Right atrium auricular region (tissue), 2 donors: Measurements from ENCODE around the gene ARID3A. TPM values are rescaled to one million over a fixed set of nuclear protein-coding genes. Genes with fewer than 3 reads are reported as not detected.

Experiments used
- DNase-seq: peaks from one replicate; pipeline ENCODE4 v3.0.0-alpha.2; 2019; ENCODE audit warnings: low spot score
- H3K27ac ChIP-seq, 2 donors: fragments of 200-600 bp; sonication (generic); 1 replicate in 1 of 2; 2 replicates in 1 of 2; pipeline ENCODE4 v1.5.1; 2016 to 2019
- H3K27me3 ChIP-seq, 2 donors: fragments of 200-600 bp; sonication (generic); one replicate each; pipeline versions ENCODE4 v1.5.1 to v1.6.0; 2017 to 2019
- H3K36me3 ChIP-seq: fragments of 200-600 bp; sonication (generic); one replicate; pipeline ENCODE4 v1.5.1; 2016
- H3K4me1 ChIP-seq, 2 donors: fragments of 200-600 bp; sonication (generic); one replicate each; pipeline versions ENCODE4 v1.5.1 to v1.6.0; 2017 to 2019
- H3K4me3 ChIP-seq, 2 donors: fragments of 200-600 bp; sonication (generic); 1 replicate in 1 of 2; 2 replicates in 1 of 2; pipeline ENCODE4 v1.5.1; 2017 to 2019; ENCODE audit warnings: mild to moderate bottlenecking in 1 of 2, moderate library complexity in 1 of 2
- H3K9me3 ChIP-seq, 2 donors: fragments of 200-600 bp; sonication (generic); one replicate each; pipeline ENCODE4 v1.5.1; 2019
- CTCF ChIP-seq, 2 donors: fragments of 200-600 bp; sonication (generic); IDR thresholded peaks; one replicate each; pipeline ENCODE4 v1.5.1; 2019; ENCODE audit warnings: antibody characterized with exemption in 2 of 2
- total RNA-seq, 2 donors: library from RNA; depleted of rRNA; stranded (reverse); fragments of >200 nt; gene quantifications; one replicate each; pipeline ENCODE4 v1.1.0, GENCODE V29; 2016

The ARID3A gene
- total RNA-seq, 2 donors from 2014 or later = 1.7 to 3.4 TPM

DNA sequence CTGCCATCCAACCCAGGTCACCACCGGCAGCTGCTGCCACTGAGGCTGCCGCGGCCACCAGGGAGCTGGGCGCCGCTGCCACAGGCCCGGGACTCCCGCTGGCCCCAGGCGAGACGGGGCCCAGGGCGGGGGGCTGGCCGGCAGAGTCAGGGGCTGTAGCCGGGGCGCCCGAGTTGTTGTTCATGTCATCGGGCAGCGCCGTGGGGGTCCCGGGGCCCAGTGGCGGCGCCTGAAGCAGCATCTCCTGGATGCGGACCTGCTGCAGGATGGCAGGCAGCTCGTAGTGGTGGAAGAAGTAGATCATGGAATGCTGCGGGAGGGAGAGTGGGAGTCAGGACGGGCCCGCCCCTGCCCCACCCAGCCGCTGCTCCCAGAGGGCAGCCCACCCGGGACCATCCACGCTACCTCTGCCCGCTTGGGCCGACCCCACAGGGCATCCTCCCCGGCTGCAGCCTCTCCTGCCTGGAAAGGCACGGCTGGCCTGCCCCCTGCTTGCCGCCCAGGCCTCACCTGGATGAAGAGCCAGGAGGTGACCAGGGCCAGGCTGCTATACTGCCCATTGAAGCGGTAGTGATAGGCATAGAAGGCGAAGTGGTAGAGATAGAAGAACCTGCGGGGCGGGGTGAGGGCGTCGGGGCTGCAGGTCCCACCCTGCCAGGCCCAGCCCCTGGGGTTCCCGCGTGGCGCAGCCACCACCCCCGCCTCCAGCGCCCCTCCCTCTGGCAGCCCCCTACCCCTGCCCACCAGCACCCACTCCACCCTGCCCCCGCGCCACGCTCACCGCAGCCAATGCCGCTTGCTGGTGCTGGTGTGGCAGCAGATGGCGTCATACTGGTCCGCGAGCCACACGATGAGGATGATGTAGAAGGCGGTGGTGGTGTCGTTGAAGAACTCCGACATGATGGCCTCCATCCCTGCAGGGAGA is 85.0 kb downstream of the ARID3A start:
- H3K27me3 ChIP-seq = no peaks in the 10 kb centered on the region
- H3K4me1 ChIP-seq = peaks cover 0 to 11% of the 10 kb centered on the region in 2 donors
- H3K4me3 ChIP-seq = no peak overlapping the region
- DNase-seq = no peak
- no peak overlapping the region for H3K27ac ChIP-seq
- no peaks in the 10 kb centered on the region for H3K9me3 ChIP-seq
- peaks cover 60% of the 10 kb centered on the region for H3K36me3 ChIP-seq
- no peak for TF ChIP-seq CTCF (IDR thresholded peaks at IDR 0.05)

- Histone ChIP-seq H3K4me1 (peaks cover 0 to 21% of the 10 kb centered on the region in 2 donors), H3K4me3 (no peak overlapping the region), H3K27ac (no peak overlapping the region), H3K36me3 (peaks cover 60% of the 10 kb centered on the region), H3K27me3 (no peaks in the 10 kb centered on the region), H3K9me3 (no peaks in the 10 kb centered on the region)
- no peak for DNase-seq
- TF ChIP-seq CTCF (IDR thresholded peaks at IDR 0.05) = no peak
These were observed 86.0 kb downstream of the ARID3A start for GRCh38 chr19:1011831-1012333.

DNA sequence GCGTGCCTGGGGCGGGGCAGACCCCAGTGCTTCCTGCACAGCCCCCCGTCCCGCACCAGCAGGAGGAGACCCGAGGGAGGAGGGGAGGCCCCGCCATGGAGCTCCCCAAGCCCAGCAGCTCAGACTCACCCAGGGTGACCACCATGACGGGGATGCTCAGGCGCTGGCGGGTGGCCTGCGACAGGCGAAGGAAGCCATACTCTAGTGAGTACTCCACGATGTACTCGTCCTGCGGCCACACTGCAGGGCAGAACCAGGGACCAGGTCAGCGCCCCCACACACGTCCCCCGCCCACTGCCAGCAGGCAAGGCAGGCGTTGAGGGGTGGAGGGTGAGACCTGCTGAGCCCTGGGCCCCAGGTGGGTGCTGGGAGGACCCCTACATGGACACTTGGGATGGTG is 86.5 kb downstream of the ARID3A start:
- peaks cover 0 to 25% of the 10 kb centered on the region in 2 donors for H3K4me1 ChIP-seq
- H3K9me3 ChIP-seq = no peaks in the 10 kb centered on the region
- no peak overlapping the region for H3K27ac ChIP-seq
- peaks cover 60% of the 10 kb centered on the region for H3K36me3 ChIP-seq
- no peak overlapping the region for H3K4me3 ChIP-seq
- no peak for TF ChIP-seq CTCF (IDR thresholded peaks at IDR 0.05)
- no peaks in the 10 kb centered on the region for H3K27me3 ChIP-seq
- DNase-seq = no peak

DNA sequence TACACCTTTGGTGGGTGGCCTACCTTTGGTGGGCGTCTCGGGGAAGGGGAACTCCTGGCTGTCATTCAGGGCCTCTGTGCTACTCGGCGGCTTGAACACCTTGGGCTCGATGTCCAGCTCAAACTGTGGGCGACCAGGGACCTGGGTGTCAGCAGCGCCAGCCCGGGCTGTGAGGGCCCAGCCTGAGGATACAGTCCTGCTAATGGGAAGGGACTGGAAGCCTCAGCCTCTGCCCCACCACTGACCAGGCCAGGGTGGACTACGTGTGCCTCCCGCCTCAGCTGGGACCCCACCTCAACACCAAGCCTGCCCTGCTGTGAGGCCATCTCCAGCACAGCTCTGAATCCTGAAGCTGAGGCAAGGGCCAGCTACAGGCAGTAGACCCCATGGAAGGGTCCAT is 87.4 kb downstream of the ARID3A start:
- Histone ChIP-seq H3K27me3 (no peaks in the 10 kb centered on the region), H3K4me1 (peaks cover 0 to 34% of the 10 kb centered on the region in 2 donors), H3K27ac (no peak overlapping the region), H3K4me3 (no peak overlapping the region), H3K9me3 (no peaks in the 10 kb centered on the region), H3K36me3 (peaks cover 60% of the 10 kb centered on the region)
- DNase-seq = no peak
- no peak for TF ChIP-seq CTCF (IDR thresholded peaks at IDR 0.05)

GRCh38 chr19:1014161-1015060 is 88.6 kb downstream of the ARID3A start:
- H3K36me3 ChIP-seq = peaks cover 55% of the 10 kb centered on the region
- H3K4me1 ChIP-seq = peaks cover 0 to 46% of the 10 kb centered on the region in 2 donors
- no peak overlapping the region for H3K4me3 ChIP-seq
- H3K27ac ChIP-seq = no peak overlapping the region
- DNase-seq = no peak
- no peak for TF ChIP-seq CTCF (IDR thresholded peaks at IDR 0.05)
- no peaks in the 10 kb centered on the region for H3K9me3 ChIP-seq
- no peaks in the 10 kb centered on the region for H3K27me3 ChIP-seq
